Fibroblast of the aortic adventitia (primary cell): ENCODE results near the gene SOBP. TPM values are rescaled to one million over a fixed set of nuclear protein-coding genes. Genes with fewer than 3 reads are reported as not detected.
A peak's percentile ranks its signal among the peaks of the same experiment; 100 is the strongest.

ENCODE experiments used
- DNase-seq: peaks from one replicate; pipeline ENCODE4 v3.0.0-alpha.2; 2010; ENCODE audit warnings: low read depth
- H3K4me3 ChIP-seq: 2 replicates; pipeline ENCODE4 v1.5.1; 2011; ENCODE audit warnings: low read depth, mild to moderate bottlenecking, control low read depth, low read length, moderate library complexity
- CTCF ChIP-seq: IDR thresholded peaks from 2 replicates; pipeline ENCODE4 v1.5.1; 2011; ENCODE audit warnings: mild to moderate bottlenecking, low read length, control low read depth, inconsistent platforms; ENCODE audit not compliant: insufficient read depth
- total RNA-seq: library from RNA; depleted of rRNA; stranded (reverse); fragments of >200 nt; gene quantifications from 2 replicates; pipeline ENCODE4 v1.2.3, GENCODE V29; 2012; ENCODE audit warnings: low replicate concordance

SOBP gene
- total RNA-seq, 1 donor: 7.9 TPM

- TF ChIP-seq CTCF: no peak
- H3K4me3 ChIP-seq: no peak overlapping the region
- DNase-seq: peak; percentile 17
Observed at GRCh38 chr6:107695061-107695720, 205.3 kb downstream of the SOBP start.

GRCh38 chr6:107697682-107698081 lies 207.8 kb downstream of the SOBP start:
- H3K4me3 ChIP-seq: no peak overlapping the region
- DNase-seq: peak; percentile 62
- TF ChIP-seq CTCF: no peak

GRCh38 chr6:107698146-107698545 lies 208.2 kb downstream of the SOBP start:
- TF ChIP-seq CTCF: no peak
- H3K4me3 ChIP-seq: no peak overlapping the region
- peak; percentile 77 for DNase-seq

GRCh38 chr6:107699254-107699653 lies 209.3 kb downstream of the SOBP start:
- DNase-seq: peak; percentile 23
- no peak for TF ChIP-seq CTCF
- no peak overlapping the region for H3K4me3 ChIP-seq

- no peak overlapping the region for H3K4me3 ChIP-seq
- no peak for DNase-seq
Observed at GRCh38 chr6:107699697-107700325, 209.9 kb downstream of the SOBP start.

GRCh38 chr6:107703606-107704005 lies 213.7 kb downstream of the SOBP start:
- H3K4me3 ChIP-seq: no peak overlapping the region

More at GRCh38 chr6:107699697-107700325, 209.9 kb downstream of the SOBP start:
- TF ChIP-seq CTCF: no peak

More at GRCh38 chr6:107703606-107704005, 213.7 kb downstream of the SOBP start:
- DNase-seq: no peak
- no peak for TF ChIP-seq CTCF
